Measurements from ENCODE around the gene SPNS3.

The SPNS3 gene

GRCh38 chr17:4532860-4533522 lies 99.3 kb downstream of the SPNS3 start:
- Histone ChIP-seq H3K4me3 (ENCODE audit: low read depth, low read length, poor library complexity, severe bottlenecking) (no peak overlapping the region), H3K9me2 (ENCODE audit: low read depth, low read length) (no peaks in the 10 kb centered on the region), H4K20me1 (ENCODE audit: insufficient read depth, low read length) (no peaks in the 10 kb centered on the region), H2AFZ (ENCODE audit: low read length) (no peak overlapping the region), H3K9ac (ENCODE audit: low read length) (no peak overlapping the region), H3K4me1 (ENCODE audit: insufficient read depth, low read length, severe bottlenecking) (no peaks in the 10 kb centered on the region), H3K27me3 (ENCODE audit: insufficient read depth, low read length) (peaks cover 7% of the 10 kb centered on the region; the same call in 1 of the 2 replicates), H3K27ac (ENCODE audit: low read depth, low read length, poor library complexity, severe bottlenecking) (no peak overlapping the region), H3K9me3 (ENCODE audit: low read length) (no peaks in the 10 kb centered on the region), H3F3A (ENCODE audit: insufficient read depth, low read length) (no peaks in the 10 kb centered on the region), H3K4me2 (ENCODE audit: low read length) (no peak overlapping the region), H3K79me2 (ENCODE audit: insufficient read depth, low read length) (no peaks in the 10 kb centered on the region), H3K36me3 (ENCODE audit: insufficient read depth, low read length) (peaks cover 10% of the 10 kb centered on the region)
- TF ChIP-seq, protein P1, sequence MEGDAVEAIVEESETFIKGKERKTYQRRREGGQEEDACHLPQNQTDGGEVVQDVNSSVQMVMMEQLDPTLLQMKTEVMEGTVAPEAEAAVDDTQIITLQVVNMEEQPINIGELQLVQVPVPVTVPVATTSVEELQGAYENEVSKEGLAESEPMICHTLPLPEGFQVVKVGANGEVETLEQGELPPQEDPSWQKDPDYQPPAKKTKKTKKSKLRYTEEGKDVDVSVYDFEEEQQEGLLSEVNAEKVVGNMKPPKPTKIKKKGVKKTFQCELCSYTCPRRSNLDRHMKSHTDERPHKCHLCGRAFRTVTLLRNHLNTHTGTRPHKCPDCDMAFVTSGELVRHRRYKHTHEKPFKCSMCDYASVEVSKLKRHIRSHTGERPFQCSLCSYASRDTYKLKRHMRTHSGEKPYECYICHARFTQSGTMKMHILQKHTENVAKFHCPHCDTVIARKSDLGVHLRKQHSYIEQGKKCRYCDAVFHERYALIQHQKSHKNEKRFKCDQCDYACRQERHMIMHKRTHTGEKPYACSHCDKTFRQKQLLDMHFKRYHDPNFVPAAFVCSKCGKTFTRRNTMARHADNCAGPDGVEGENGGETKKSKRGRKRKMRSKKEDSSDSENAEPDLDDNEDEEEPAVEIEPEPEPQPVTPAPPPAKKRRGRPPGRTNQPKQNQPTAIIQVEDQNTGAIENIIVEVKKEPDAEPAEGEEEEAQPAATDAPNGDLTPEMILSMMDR (IDR thresholded peaks at IDR 0.05; ENCODE audit: low read length): no peak
- no peak for TF ChIP-seq EZH2 (IDR thresholded peaks at IDR 0.05; ENCODE audit: borderline replicate concordance, low read length)

- no peak overlapping the region for H3K4me2 ChIP-seq (ENCODE audit: low read length)
- peaks cover 7% of the 10 kb centered on the region; the same call in 1 of the 2 replicates for H3K27me3 ChIP-seq (ENCODE audit: insufficient read depth, low read length)
- H4K20me1 ChIP-seq (ENCODE audit: insufficient read depth, low read length): no peaks in the 10 kb centered on the region
- no peaks in the 10 kb centered on the region for H3F3A ChIP-seq (ENCODE audit: insufficient read depth, low read length)
- no peak overlapping the region for H3K4me3 ChIP-seq (ENCODE audit: low read depth, low read length, poor library complexity, severe bottlenecking)
- H3K9me3 ChIP-seq (ENCODE audit: low read length): no peaks in the 10 kb centered on the region
- no peak overlapping the region for H3K9ac ChIP-seq (ENCODE audit: low read length)
- H2AFZ ChIP-seq (ENCODE audit: low read length): no peak overlapping the region
- H3K4me1 ChIP-seq (ENCODE audit: insufficient read depth, low read length, severe bottlenecking): no peaks in the 10 kb centered on the region
- H3K27ac ChIP-seq (ENCODE audit: low read depth, low read length, poor library complexity, severe bottlenecking): no peak overlapping the region
- H3K9me2 ChIP-seq (ENCODE audit: low read depth, low read length): no peaks in the 10 kb centered on the region
- TF ChIP-seq, protein P1 (IDR thresholded peaks at IDR 0.05; ENCODE audit: low read length): no peak
- TF ChIP-seq EZH2 (IDR thresholded peaks at IDR 0.05; ENCODE audit: borderline replicate concordance, low read length): no peak
- H3K79me2 ChIP-seq (ENCODE audit: insufficient read depth, low read length): no peaks in the 10 kb centered on the region
- peaks cover 18% of the 10 kb centered on the region for H3K36me3 ChIP-seq (ENCODE audit: insufficient read depth, low read length)
Observed at GRCh38 chr17:4533523-4534504, 100.1 kb downstream of the SPNS3 start.

- Histone ChIP-seq H4K20me1 (ENCODE audit: insufficient read depth, low read length) (no peaks in the 10 kb centered on the region), H3K9ac (ENCODE audit: low read length) (no peak overlapping the region), H3K4me2 (ENCODE audit: low read length) (no peak overlapping the region), H3K4me1 (ENCODE audit: insufficient read depth, low read length, severe bottlenecking) (no peaks in the 10 kb centered on the region), H3K4me3 (ENCODE audit: low read depth, low read length, poor library complexity, severe bottlenecking) (no peak overlapping the region), H3K36me3 (ENCODE audit: insufficient read depth, low read length) (peaks cover 25% of the 10 kb centered on the region), H3K79me2 (ENCODE audit: insufficient read depth, low read length) (no peaks in the 10 kb centered on the region), H3F3A (ENCODE audit: insufficient read depth, low read length) (no peaks in the 10 kb centered on the region), H2AFZ (ENCODE audit: low read length) (no peak overlapping the region), H3K9me3 (ENCODE audit: low read length) (no peaks in the 10 kb centered on the region), H3K9me2 (ENCODE audit: low read depth, low read length) (no peaks in the 10 kb centered on the region), H3K27me3 (ENCODE audit: insufficient read depth, low read length) (peaks cover 7% of the 10 kb centered on the region; the same call in 1 of the 2 replicates), H3K27ac (ENCODE audit: low read depth, low read length, poor library complexity, severe bottlenecking) (no peak overlapping the region)
- TF ChIP-seq, protein P1 (IDR thresholded peaks at IDR 0.05; ENCODE audit: low read length): no peak
- TF ChIP-seq EZH2 (IDR thresholded peaks at IDR 0.05; ENCODE audit: borderline replicate concordance, low read length): no peak
Observed at GRCh38 chr17:4534515-4534914, 100.8 kb downstream of the SPNS3 start.

All from OCI-LY1 (cell line).